HG03575 (cell line): ENCODE data around the gene RNF220.

Experiments used
- ATAC-seq: cut with Tn5 transposase; IDR thresholded peaks from one replicate; pipeline ENCODE4 v1.9.1; 2021; ENCODE audit not compliant: unreplicated experiment, insufficient number of reproducible peaks, low FRiP score; ENCODE audit errors: extremely low read depth

The RNF220 gene

GRCh38 chr1:44675186-44675585 lies 270.1 kb downstream of the RNF220 start:
- ATAC-seq: no peak

- no peak for ATAC-seq
Observed at GRCh38 chr1:44676484-44677200, 271.6 kb downstream of the RNF220 start.

GRCh38 chr1:44677201-44677766 lies 272.2 kb downstream of the RNF220 start:
- ATAC-seq: no peak

- no peak for ATAC-seq
Observed at GRCh38 chr1:44678120-44678519, 273.1 kb downstream of the RNF220 start.

- no peak for ATAC-seq
Observed at GRCh38 chr1:44678626-44679025, 273.6 kb downstream of the RNF220 start.

GRCh38 chr1:44679468-44679867 lies 274.4 kb downstream of the RNF220 start:
- no peak for ATAC-seq

- no peak for ATAC-seq
Observed at GRCh38 chr1:44681905-44682882, 277.1 kb downstream of the RNF220 start.

- ATAC-seq: no peak
Observed at GRCh38 chr1:44682883-44683265, 277.8 kb downstream of the RNF220 start.

- ATAC-seq: peak; percentile 44
Observed at GRCh38 chr1:44684525-44684924, 279.5 kb downstream of the RNF220 start.

GRCh38 chr1:44685218-44685617 lies 280.2 kb downstream of the RNF220 start:
- no peak for ATAC-seq

- ATAC-seq: no peak
Observed at GRCh38 chr1:44685881-44686280, 280.8 kb downstream of the RNF220 start.

- ATAC-seq: no peak
Observed at GRCh38 chr1:44688760-44689446, 283.8 kb downstream of the RNF220 start.

- ATAC-seq: no peak
Observed at GRCh38 chr1:44689447-44689765, 284.4 kb downstream of the RNF220 start.

GRCh38 chr1:44693159-44693558 lies 288.1 kb downstream of the RNF220 start:
- ATAC-seq: no peak

- ATAC-seq: no peak
Observed at GRCh38 chr1:44693900-44694299, 288.8 kb downstream of the RNF220 start.

- ATAC-seq: no peak
Observed at GRCh38 chr1:44694863-44695478, 289.9 kb downstream of the RNF220 start.

GRCh38 chr1:44695671-44696070 lies 290.6 kb downstream of the RNF220 start:
- no peak for ATAC-seq

GRCh38 chr1:44696101-44696500 lies 291.0 kb downstream of the RNF220 start:
- no peak for ATAC-seq

GRCh38 chr1:44696789-44697345 lies 291.8 kb downstream of the RNF220 start:
- no peak for ATAC-seq
